ENCODE measurements around the gene PSMC5.

DNA sequence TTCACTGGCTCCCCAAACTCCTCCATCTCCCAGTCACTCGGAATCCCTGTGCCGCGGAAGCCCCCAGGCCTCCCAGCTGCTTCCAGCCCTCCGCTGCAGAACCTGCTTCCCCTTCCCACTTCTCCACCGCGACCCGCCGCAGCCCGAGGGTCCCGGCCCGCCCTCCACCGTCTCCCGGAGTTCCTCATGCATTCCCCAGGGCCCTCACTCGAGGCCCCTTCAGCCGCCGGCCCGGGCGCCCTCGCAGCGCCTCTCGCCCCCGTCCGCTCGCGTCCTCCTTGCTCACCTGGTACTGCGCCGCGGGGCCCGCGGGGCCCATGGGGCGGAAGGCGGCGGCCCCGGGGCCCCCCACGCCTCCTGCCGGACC, 14.9 kb downstream of the PSMC5 start:
- TF ChIP-seq EZH2 (IDR thresholded peaks at IDR 0.05; ENCODE audit: low read length) (no peak), CTCF (optimal IDR thresholded peaks at IDR 0.05 in 1 of 3, IDR thresholded peaks at IDR 0.05 in 1 of 3, conservative IDR thresholded peaks at IDR 0.05 in 1 of 3; ENCODE audit: extremely low read depth in 1 of 3, insufficient read depth in 2 of 3, low read length in 3 of 3) (no peak)

Data from keratinocyte (primary cell).